Medulla oblongata (tissue), 1 donor: ENCODE results near the gene CCDC150.
"Not testable (repeated sequence)": the region's sequence is repeated elsewhere in the genome, so short reads cannot be mapped to it uniquely, and the experiment has no call there.

ENCODE experiments used
- DNase-seq: peaks from one replicate; pipeline ENCODE4 v3.0.0-alpha.2; 2015; ENCODE audit errors: extremely low spot score

Gene CCDC150

DNA sequence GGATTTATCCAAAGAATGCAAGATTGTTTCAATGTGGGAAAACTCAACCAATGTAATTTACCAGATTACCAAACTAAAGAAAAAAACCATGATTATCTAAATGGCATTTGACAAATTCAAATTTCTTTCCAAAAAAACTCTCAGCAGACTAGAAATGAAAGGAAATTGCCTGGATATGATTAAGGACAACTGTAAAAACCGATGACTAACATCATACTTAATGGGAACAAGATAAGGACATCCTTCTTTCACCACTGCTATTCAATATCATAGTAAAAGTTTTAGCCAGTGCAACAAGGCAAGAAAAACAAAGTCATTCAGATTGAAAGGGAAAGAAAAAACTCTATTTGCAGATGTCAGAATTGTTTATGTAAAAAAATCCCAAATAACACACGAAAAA, 4.4 kb upstream of the CCDC150 start:
- DNase-seq, result no peak

DNA sequence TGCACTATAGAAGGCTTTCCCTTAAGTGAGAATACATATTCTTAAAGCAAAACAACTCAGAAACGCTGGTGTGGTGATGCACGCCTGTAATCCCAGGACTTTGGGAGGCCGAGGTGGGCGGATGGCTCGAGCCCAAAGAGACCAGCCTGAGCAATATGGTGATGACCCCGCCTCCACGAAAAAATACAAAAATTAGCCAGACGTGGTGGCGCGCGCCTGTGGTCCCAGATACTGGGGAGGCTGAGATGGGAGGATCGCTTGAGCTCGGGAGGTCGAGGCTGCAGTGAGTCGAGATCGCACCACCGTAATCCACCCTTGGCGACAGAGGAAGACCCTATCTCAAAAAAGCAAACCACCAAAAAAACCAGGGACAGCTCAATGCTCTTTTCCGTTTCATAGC, 750 bp upstream of the CCDC150 start:
- DNase-seq, result no peak

DNA sequence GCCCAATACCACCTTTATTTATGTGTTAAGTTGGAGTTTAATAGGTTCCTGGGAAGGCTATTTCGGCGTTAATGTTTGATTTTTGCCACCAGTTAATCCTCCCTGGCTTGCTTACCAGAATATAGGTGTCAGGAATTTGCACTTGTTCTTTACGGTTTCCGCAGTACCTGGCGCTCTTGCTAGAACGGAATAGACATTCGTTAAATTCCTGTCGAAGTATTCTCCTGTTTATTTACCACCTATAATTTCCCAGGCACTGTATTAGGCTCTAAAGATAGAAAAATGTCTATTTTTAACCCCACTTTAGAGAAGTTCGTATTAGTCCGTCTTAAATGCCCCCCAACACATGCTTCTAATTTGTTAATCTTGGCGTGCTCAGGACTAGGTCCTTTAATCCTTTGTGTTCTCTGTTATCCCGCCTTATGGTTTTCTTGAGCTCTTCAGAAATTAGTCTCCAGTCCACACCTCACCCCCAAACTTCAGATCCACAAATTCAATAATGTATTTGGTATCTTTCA, 575 bp downstream of the CCDC150 start:
- no peak for DNase-seq

DNA sequence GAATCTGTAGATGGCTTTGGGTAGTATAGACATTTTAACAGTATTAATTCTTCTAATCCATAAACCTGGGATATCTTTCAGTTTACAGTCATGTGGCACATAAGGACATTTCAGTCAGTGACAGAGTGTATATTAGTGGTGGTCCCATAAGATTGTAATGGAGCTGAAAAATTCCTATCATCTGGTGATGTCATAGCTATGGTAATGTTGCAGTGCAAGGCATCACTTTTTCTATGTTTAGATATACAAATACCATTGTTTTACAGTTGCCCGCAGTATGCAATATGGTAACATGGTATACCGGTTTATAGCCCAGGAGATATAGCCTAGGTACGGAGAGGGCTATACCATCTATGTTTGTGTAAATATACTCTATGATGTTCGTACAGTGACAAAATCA, 9.7 kb downstream of the CCDC150 start:
- no peak for DNase-seq

DNA sequence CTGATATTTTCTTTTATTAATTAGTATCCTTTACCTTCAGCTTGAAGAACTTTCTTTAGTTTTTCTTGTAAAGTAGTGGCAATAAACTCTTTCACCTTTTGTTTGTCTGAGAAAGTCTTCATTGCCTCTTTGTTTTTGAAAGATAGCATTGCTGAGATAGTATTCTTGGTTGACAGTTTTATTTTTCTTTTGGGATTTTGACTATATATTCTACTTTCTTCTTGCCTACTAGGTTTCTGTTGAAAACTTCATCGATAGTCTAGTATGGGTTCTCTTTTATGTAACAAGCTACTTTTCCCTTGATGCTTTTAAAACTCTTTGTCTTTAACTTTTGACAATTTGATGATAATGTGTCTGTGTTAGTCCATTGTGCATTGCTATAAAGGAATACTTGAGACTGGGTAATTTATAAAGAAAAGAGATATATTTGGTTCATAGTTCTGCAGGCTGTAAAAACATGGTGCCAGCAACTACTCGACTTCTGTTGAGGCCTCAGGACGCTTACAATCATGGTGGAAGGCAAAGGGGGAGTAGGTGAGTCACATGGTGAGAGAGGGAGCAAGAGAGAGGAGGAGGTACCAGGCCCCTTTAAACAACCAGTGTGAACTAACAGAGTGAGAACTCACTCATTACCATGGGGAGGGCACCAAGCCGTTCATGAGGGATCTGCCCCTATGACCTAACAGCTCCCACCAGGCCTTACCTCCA, 12.0 kb downstream of the CCDC150 start:
- DNase-seq, result no peak

DNA sequence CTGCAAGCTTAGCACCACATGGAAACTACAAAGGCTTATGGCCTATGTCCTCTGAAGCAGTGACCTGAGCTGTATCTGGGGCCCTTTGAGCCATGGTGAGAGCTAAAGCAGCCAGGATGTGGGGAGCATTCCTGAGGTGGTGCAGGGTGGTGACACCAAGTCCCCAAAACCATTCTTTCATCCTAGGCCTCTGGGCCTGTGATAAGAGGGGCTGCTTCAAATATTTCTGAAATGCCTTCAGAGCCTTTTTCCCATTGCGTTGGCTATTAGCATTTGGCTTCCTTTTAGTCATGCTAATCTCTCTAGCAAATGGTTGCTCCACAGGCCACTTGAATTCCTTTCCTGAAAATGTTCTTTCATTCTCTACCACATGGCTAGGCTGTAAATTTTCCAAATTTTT, 13.4 kb downstream of the CCDC150 start:
- DNase-seq, result no peak

DNA sequence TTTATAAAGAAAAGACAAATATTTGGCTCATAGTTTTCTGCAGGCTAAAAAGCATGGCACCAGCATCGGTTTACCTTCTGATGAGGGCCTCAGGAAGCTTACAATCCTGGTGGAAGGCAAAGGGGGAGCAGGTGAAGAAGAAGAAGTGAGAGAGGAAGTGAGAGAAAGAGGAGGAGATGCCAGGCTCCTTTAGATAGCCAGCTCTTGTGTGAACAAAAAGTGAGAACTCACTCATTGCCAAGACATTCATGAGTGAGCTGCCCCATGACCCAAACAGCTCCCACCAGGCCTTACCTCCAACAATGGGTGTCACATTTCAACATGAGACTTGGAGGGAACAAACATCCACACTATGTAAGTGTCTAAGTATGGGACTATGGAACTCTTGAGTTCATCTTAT, 14.3 kb downstream of the CCDC150 start:
- DNase-seq, result no peak

DNA sequence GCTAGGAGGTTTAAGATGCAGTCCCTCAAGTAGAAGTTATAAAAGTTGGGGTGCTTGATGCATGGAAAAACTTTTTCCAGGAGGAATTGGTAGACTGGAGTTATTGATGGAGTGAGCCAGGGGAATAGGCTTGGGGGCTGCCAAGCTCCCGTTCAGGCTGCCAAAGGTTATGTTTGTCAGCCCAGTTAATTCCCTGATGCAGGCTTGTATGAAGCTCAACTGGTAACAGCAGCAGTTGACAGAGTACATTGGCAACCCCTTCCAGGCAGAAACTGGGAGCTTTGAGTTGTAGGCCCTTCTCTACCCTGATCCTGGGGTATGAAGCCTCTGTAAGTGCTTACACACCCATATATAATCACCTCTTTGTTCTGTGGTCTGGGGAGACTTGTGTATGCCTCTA, 16.2 kb downstream of the CCDC150 start:
- no peak for DNase-seq

DNA sequence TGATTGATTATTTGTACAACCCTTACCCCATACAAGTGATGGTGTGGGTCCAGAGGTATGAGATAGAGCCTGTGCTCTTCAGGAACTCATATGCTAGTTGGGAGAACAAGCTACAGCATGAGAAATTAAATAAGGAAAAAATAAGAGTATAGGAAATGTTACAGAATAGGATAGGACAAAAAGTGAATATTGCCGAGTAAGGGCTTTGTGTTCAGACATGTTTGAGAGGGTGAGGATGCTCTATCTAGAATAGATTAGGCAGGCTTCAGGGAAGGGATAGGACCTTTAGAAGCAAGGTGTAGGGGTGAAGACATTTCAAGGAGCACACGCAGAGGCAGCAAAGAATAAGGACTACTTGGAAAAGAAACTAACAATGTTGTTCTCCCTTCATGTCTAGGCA, 17.8 kb downstream of the CCDC150 start:
- DNase-seq, result no peak

DNA sequence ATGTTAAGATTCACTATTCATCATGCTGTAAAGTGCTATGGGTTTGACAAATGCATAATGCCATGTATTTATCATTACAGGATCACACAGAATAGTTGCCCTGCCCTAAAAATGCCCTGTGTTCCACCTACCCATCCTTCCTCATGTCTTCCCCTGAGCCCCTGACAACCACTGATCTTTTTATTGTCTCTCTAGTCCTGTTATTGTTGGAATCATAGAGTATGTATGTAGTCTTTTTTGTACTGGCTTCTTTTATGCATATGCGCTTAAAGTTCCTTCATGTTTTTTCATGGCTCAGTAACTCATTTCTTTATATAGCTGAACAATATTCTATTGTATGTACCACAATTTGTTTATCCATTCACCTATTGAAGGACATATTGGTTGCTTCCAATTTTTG, 20.3 kb downstream of the CCDC150 start:
- DNase-seq, result no peak

DNA sequence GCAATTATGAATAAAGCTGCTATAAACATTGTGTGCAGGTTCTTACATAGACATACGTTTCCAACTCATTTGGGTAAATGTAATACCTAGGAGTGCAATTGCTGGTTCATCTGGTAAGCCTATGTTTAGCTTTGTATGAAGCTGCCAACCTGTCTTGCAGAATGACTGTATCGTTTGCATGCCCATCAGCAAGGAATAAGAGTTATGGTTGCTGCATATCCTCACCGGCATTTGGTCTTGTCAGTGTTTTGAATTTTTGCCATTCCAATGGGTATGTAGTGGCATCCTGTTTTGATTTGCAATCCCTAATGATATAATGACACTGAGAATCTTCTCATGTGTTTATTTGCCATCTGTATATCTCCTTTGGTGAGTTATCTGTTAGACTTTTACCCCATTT, 20.7 kb downstream of the CCDC150 start:
- no peak for DNase-seq

DNA sequence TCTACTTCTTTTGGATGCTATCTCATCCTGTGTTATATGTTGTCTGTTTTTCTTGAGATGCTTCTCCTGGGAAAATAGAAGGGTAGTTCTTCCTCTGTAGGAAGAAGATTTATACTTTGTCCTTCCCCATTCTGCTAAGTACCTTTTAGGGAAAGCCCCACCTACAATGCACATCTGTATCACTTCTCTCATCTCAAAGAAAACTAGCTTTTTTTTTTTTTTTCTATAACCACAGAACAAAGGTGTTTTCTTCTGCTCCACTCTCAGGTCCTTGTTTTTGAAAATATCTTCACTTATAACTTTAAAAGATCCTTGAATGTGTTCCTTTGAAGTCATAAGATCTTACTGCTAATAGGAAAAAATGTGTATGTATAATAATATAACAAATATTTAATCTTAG, 30.8 kb downstream of the CCDC150 start:
- DNase-seq, result no peak

DNA sequence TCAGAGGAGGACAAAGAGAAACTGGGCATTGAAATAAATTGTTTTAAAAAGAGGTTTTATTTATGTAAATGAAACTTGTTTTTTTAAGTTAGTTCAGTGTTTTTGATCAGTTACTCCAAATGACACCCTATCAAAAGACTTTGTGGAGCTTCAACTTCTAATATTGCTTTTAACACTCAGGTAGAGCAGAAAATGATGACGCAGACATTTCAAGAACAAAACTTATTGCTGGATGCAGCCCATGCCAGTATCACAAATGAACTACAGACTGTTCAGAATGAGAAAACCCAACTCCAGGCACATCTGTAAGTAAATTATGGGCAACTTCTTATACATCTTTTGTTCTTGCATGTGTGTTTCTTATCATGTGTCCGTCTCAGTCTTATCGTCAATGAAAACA, 36.4 kb downstream of the CCDC150 start:
- DNase-seq, result no peak

DNA sequence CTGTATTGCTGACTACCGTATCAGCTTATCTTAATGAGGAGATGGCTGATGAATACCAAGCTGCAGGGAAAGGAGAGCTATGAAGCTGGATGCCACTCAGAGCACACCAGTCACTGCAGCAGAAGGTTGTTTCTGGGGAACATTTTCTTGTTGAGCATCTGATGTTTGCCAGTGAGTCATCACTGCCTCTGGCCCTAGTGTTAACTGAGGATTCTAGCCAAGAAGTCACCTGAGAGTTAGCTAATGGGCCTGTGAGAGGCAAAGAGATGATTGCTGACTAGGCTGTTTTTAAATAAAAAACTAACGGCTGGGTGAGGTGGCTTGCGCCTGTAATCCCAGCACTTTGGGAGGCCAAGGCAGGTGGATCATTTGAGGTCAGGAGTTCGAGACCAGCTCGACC, 37.9 kb downstream of the CCDC150 start:
- no peak for DNase-seq

DNA sequence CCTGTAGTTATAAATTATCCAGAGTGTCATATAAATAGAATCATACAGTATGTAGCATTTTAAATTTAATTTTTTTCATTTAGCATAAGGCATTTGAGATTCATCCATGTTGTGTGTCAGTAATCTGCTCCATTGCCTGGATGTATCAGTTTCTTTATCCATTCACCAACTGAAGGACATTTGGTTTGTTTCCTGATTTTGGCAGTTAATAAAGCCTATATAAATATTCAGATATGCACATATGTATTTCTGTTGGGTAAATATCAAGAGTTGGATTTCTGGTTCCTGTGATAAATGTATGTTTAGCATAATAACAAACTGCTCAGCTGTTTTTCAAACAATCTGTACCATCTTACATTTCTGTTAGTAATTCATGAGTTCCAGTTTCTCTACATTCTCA, 39.9 kb downstream of the CCDC150 start:
- no peak for DNase-seq

DNA sequence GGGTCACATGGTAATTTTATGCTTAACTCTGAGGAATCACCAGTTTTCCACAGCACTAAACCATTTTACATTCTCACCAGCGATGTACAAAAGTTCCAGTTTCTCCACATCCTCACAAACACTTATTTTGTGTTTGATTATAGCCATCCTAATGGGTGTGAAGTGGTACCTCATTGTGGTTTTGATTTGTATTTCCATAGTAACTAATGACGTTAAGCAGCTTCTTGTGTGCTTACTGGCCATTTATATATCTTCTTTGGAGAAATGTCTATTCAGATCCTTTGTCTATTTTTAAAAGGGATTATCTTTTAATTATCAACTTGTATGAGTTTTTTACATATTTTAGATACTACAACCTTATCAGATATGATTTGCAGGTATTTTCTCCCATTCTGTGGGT, 42.0 kb downstream of the CCDC150 start:
- DNase-seq, result no peak

DNA sequence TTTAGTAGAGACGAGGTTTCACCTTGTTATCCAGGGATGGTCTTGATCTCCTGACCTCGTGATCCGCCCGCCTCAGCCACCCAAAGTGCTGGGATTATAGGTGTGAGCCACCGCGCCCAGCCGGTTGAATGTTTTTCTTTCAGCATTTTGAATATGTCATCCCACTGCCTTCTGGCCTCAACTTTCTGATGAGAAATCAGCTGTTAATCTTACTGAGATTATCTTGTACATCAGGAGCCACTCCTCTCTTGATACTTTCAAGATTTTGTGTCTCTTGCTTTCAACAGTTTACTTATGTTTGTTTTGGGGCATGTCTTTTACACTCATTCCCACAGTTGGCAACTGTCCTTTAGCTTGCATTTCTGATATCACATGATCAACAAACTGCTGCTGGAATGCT, 46.3 kb downstream of the CCDC150 start:
- DNase-seq, result no peak

DNA sequence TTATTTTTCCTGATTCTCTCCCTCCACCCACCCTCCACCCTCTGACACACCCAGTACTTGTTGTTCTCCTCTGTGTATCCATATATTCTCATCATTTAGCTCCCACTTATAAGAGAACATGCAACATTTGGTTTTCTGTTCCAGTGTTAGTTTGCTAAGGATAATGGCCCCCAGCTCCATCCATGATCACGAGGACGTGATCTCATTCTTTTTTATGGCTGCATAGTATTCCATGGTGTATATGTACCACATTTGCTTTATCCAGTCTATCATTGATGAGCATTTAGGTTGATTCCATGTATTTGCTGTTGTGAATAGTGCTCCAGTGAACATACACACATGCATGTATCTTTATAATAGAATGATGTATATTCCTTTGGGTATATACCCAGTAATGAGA, 47.2 kb downstream of the CCDC150 start:
- DNase-seq, result not testable (repeated sequence)

DNA sequence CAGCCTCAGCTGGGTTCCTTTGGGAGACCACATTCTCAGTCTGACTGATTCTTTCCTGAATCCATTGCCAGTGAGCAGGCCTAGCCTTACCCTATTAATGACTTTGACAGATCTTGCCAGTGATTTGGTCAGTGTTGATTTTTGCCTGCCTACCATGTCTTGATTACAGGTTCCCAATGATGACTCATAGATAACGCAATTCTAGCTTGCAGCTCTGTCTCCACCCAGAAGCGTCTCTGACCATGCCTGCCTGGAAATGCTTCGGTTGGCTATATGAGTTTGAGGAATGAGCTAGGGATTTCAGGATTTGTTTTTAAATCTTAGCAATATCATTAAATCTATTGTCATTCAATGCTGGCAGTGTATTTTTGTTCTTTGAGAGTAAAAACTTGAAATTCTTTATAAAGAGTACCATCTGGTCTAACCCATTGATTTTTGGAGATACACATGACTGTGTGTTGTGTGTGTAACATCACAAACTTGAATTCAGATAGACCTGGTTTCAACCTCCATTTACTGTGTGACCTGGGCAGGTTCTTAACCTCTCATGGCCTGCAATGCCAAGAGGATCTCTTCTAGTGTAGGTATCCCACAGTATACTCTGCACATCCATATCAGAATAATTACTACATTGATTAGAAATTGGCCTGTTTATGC, 57.0 kb downstream of the CCDC150 start:
- DNase-seq, result no peak

DNA sequence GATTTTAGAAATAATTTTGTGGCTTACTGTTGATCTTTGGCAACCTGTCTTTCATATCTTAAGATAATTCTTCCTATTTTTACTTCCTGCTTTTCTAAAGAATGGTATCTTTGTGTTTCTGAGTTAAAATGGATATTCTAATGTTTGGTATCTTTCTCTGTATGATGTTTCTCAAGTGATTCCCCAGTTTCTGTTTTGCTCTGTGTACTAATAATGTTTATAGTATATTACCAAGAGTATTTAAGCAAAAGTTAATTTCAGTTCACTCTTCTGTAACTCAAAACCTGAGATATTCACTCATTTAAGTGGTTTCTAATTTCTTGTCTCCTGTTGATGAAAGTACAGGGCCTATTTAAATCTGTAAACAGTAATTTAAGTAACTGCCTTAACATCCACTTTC, 58.3 kb downstream of the CCDC150 start:
- no peak for DNase-seq

DNA sequence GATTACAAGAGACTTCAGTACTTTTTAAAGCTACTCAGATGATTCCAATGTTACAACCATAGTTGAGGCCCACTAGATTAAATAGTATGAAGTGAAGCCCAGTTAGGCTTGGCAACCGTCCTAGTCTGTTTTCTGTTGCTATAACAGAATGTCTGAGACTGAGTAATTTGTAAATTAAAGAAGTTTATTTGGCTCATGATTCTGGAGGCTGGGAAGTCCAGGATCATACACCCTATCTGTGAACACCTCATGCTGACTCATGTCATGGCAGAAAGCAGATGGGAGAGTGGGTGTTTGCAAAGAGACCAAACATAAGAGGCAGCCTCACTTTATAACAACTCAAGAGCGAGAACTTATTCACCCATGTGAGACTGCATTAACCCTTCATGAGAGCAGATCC, 63.1 kb downstream of the CCDC150 start:
- no peak for DNase-seq

DNA sequence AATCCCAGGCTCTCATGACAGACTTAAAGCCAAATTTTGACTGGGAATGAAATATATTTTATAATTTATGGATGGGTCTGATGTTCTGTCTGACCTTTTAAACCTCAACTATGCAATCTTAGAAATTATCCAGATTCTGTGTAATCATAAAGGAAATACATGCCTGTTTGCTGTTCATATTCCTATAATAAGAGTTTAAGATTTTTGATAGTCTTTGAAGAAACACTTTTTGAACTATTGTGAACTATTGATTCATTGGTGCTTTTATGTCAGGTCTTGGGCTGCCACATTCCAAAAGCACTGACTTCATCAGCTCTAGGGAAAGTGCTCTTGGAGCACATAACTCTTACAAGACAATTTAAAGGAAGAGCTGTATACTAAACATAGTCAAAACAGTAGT, 64.2 kb downstream of the CCDC150 start:
- DNase-seq, result no peak

DNA sequence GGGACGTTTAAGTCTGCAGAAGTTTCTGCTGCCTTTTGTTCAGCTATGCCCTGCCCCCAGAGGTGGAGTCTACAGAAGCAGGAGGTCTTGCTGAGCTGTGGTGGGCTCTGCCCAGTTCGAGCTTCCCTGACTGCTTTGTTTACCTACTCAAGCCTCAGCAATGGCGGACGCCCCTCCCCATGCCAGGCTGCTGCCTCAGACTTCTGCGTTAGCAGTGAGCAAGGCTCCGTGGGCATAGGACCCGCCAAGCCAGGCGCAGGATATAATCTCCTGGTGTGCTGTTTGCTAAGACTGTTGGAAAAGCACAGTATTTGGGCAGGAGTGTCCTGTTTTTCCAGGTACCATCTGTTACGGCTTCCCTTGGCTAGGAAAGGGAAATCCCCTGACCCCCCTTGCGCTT, 70.5 kb downstream of the CCDC150 start:
- not testable (repeated sequence) for DNase-seq

DNA sequence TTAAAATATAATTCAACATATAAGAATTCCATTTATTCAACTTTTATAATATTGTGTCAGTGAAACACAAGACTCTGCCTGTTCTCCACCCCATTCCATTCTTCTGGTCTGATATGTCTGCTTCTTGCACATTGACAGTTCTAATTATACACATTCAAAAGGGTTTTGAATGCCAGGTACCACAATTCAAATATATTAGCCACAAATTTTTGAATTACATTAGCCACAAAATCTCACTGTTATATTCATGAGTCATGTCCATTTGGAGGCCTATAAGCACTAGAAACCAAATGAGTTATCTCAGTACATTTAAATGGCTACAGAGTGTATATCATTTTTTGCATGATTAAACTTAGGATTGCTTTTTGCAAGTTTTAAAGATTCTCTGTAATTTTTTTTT, 72.1 kb downstream of the CCDC150 start:
- no peak for DNase-seq
